Stromal cell of bone marrow (primary cell): ENCODE measurements around the gene ZNG1E.
"Not testable (repeated sequence)": the region's sequence is repeated elsewhere in the genome, so short reads cannot be mapped to it uniquely, and the experiment has no call there.

Experiments
- DNase-seq: peaks from one replicate; pipeline ENCODE4 v3.0.0-alpha.2; 2012; ENCODE audit warnings: low read depth

ZNG1E gene

GRCh38 chr9:65675589-65676021 is at the start of gene ZNG1E:
Gene ZNG1E, plus strand, starts transcription at chr9:65675928. Its CDS starts 49 bp downstream, at chr9:65675977.
- DNase-seq, result not testable (repeated sequence)

- not testable (repeated sequence) for DNase-seq
These were observed 2.1 kb upstream of the ZNG1E start for GRCh38 chr9:65673579-65673978.

- not testable (repeated sequence) for DNase-seq
These were observed 710 bp upstream of the ZNG1E start for GRCh38 chr9:65675018-65675417.

GRCh38 chr9:65676389-65676788 is 661 bp downstream of the ZNG1E start:
- not testable (repeated sequence) for DNase-seq

GRCh38 chr9:65678533-65678932 is 2.8 kb downstream of the ZNG1E start:
- not testable (repeated sequence) for DNase-seq

- not testable (repeated sequence) for DNase-seq
These were observed 27.8 kb downstream of the ZNG1E start for GRCh38 chr9:65703550-65703949.

GRCh38 chr9:65714445-65714844 is 38.7 kb downstream of the ZNG1E start:
- DNase-seq, result not testable (repeated sequence)

- not testable (repeated sequence) for DNase-seq
These were observed 61.4 kb downstream of the ZNG1E start, which contains the start of gene FOXD4L4 for GRCh38 chr9:65737096-65737564. Gene FOXD4L4, plus strand, starts transcription at chr9:65737146. Its CDS starts 0 bp downstream, at chr9:65737146.

- not testable (repeated sequence) for DNase-seq
These were observed 62.4 kb downstream of the ZNG1E start for GRCh38 chr9:65738133-65738532.
